Ectodermal cell (in vitro differentiated cells): ENCODE measurements around the gene FAM131C.
"Not testable (repeated sequence)": the region's sequence is repeated elsewhere in the genome, so short reads cannot be mapped to it uniquely, and the experiment has no call there.

Experiments
- H3K27ac ChIP-seq: 2 replicates; pipeline ENCODE4 v1.7.0; 2013; ENCODE audit warnings: mild to moderate bottlenecking, low read depth, low read length; ENCODE audit not compliant: insufficient read depth, poor library complexity, severe bottlenecking
- H3K27me3 ChIP-seq: 2 replicates; pipeline ENCODE4 v1.7.0; 2013; ENCODE audit warnings: mild to moderate bottlenecking, low read length; ENCODE audit not compliant: insufficient read depth, control insufficient read depth, poor library complexity, severe bottlenecking
- H3K36me3 ChIP-seq: one replicate; pipeline ENCODE4 v1.7.0; 2013; ENCODE audit warnings: low read length; ENCODE audit not compliant: control insufficient read depth, insufficient read depth
- H3K4me1 ChIP-seq: one replicate; pipeline ENCODE4 v1.7.0; 2013; ENCODE audit warnings: low read length; ENCODE audit not compliant: control insufficient read depth, insufficient read depth
- H3K4me3 ChIP-seq: 2 replicates; pipeline ENCODE4 v1.7.0; 2013; ENCODE audit warnings: low read depth, low read length, control low read depth; ENCODE audit not compliant: insufficient read depth
- H3K9me3 ChIP-seq: 2 replicates; pipeline ENCODE4 v1.7.0; 2013; ENCODE audit warnings: mild to moderate bottlenecking, low read length, moderate library complexity; ENCODE audit not compliant: control insufficient read depth
- WGBS, 2 experiments: methylation state at CpG; one replicate each; pipeline ENCODE4 v1.1.7; 2013; ENCODE audit warnings: missing lambda C conversion rate in 2 of 2; 5-methylcytosine and 5-hydroxymethylcytosine counted together

The FAM131C gene

DNA sequence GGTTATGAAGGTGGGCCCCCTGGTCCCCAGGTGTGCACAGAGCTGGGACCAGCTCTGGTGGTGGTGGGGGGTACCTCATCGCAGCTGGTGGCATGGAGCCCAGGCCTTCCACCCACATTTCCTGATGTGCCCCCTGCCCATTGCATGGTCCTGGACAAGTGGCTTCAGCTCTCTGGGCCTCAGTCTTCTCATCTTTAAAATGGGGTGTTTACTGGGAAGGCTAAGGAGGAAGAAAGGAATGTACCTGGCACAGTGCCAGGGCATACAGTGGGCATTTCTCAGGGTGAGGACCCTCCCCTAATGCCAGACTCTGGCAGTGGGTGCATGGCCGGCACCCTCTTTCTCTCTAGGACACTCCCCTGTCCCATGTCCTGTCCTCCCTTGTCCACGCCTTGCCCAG is 22.4 kb downstream of the FAM131C start:
- H3K9me3 ChIP-seq = no peaks in the 10 kb centered on the region
- H3K36me3 ChIP-seq = no peaks in the 10 kb centered on the region
- H3K27me3 ChIP-seq = peaks cover 4% of the 10 kb centered on the region
- H3K4me1 ChIP-seq = peaks cover 15% of the 10 kb centered on the region
- no peak overlapping the region for H3K4me3 ChIP-seq
- 92 to 93% methylated on average over 3 of the region's 3 CpGs for WGBS, 2 experiments
- H3K27ac ChIP-seq = no peak overlapping the region

DNA sequence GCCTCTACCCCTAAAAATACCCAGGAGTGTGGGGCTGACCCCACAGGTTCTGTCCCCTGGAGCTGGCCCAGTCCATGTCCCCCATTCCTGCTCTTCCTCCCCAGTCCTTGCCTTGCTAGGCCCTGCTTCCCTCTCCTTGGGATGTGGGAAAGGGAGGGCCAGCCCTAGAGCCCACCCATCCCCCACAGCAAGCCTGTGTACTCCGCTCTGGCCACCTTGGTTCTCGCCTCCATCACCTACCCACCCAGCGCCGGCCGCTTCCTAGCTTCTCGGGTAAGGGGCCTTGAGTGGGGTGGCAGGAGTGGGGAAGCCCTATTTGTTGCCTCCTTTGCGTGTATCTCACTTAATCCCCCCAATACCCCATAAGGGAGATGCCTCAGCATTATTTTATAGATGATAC is 23.1 kb downstream of the FAM131C start:
- no peak overlapping the region for H3K27ac ChIP-seq
- H3K9me3 ChIP-seq = no peaks in the 10 kb centered on the region
- H3K4me1 ChIP-seq = peaks cover 15% of the 10 kb centered on the region
- no peak overlapping the region for H3K4me3 ChIP-seq
- WGBS, 2 experiments = 69 to 73% methylated on average over 7 of the region's 7 CpGs
- peaks cover 4% of the 10 kb centered on the region for H3K27me3 ChIP-seq
- no peaks in the 10 kb centered on the region for H3K36me3 ChIP-seq

DNA sequence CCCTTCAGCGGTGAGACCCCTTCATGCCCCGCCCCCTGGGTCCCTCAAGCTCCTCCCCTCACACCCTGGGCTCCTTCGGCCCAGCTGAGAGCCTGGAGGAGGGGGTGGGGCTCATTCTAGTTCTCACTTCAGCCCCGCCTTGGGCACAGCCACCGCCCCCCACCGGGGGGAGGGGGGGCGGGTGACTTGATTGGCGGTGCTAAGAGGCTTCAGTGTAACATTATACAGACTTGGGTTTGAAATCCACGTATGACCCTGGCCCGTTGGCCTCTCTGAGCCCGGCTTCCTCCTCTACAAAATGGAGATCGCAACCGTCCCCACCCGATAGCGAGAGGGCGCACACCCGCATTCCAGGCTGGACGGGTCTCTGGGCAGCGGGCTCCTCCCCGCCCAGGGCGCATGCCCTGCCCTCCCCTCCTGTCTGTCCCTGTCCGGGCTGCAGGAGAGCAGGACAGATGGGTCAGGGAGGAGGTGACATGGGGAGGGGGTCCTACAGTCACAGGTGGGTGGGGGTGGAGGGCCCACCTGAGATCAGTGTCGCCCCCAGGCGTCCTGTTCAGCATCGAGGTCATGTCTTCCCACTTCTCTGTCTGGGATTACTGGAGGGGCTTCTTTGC is 24.8 kb downstream of the FAM131C start:
- peak overlapping the region; percentile 44 for H3K27ac ChIP-seq
- peaks cover 4% of the 10 kb centered on the region for H3K27me3 ChIP-seq
- peaks cover 15% of the 10 kb centered on the region for H3K4me1 ChIP-seq
- no peaks in the 10 kb centered on the region for H3K36me3 ChIP-seq
- H3K9me3 ChIP-seq = no peaks in the 10 kb centered on the region
- WGBS, 2 experiments = 3 to 4% methylated on average over 25 of the region's 25 CpGs
- H3K4me3 ChIP-seq = peak overlapping the region; percentile 49

DNA sequence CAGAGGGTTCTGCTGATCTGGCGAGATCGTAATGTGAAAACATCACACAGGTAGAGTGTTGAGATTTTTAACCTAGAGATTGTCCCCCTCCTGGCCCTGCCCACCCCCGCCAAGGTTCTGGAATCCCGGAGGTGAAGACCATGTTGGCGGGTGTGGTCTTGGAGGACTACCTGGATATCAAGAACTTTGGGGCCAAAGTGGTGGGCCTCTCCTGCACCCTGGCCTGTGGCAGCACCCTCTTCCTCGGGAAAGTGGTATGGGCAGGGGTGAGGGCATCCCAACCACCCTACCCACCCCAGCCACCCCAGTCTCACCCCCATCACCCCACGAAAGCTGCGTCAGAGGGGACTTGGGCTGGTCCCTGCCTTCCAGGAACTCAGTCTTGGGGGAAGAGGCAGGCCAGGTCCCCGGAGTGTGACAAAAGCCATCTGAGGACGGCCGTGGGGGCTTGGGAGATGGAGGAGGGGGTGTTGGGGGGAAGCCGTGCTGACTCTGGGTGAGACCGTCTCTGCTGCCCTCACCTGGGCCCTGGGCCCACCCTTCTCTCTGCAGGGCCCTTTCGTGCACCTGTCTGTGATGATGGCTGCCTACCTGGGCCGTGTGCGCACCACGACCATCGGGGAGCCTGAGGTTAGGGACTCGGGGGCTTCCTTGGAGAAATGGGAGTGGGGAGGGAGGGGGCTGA is 25.5 kb downstream of the FAM131C start:
- H3K36me3 ChIP-seq = no peaks in the 10 kb centered on the region
- 62 to 73% methylated on average over 15 to 18 of the region's 19 CpGs for WGBS, 2 experiments
- H3K9me3 ChIP-seq = no peaks in the 10 kb centered on the region
- peaks cover 15% of the 10 kb centered on the region for H3K4me1 ChIP-seq
- peaks cover 4% of the 10 kb centered on the region for H3K27me3 ChIP-seq
- no peak overlapping the region for H3K4me3 ChIP-seq
- no peak overlapping the region for H3K27ac ChIP-seq

DNA sequence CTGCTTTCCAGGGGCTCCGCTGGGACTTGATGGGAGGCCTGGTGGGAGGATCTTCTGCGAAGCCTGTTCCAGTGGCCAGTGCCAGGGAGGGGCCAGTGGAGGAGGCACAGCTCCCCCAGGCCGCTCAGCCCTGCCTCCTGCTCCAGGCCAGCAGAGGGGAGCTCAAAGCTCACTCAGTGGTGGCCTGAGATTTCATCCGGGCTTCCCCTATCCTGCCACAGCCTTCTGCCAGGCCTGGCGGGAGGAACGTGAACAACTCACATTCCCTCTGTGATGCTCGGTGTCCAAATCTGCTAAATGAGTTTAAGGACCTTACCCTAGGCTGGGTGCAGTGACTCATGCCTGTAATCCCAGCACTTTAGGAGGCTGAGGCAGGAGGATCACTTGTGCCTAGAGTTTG is 26.6 kb downstream of the FAM131C start:
- no peaks in the 10 kb centered on the region for H3K9me3 ChIP-seq
- H3K4me1 ChIP-seq = peaks cover 15% of the 10 kb centered on the region
- 75 to 77% methylated on average over 7 of the region's 7 CpGs for WGBS, 2 experiments

DNA sequence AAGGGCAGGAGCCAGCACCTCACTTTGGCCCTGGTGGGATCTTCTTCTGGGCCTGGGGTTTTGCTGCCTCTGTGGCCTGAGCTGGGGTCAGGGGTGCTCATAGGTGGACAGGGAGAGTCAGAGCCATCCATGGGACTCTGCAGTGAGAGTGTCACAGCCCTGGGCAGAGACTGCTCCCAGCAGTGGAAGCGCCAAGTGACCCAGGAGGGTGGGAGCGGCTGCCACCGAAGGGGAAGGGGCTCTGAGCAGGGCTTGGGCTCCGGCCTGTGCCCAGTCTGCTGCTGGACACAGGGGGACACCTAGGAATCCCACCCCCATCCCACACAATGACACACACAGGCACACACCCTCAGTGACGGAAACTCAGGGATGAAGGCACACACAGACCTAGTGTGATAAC is 29.5 kb downstream of the FAM131C start:
- peaks cover 4% of the 10 kb centered on the region for H3K27me3 ChIP-seq
- no peaks in the 10 kb centered on the region for H3K36me3 ChIP-seq
- H3K4me3 ChIP-seq = no peak overlapping the region
- WGBS, 2 experiments = 92 to 94% methylated on average over 5 of the region's 5 CpGs
- H3K27ac ChIP-seq = no peak overlapping the region
- peaks cover 2% of the 10 kb centered on the region for H3K4me1 ChIP-seq
- H3K9me3 ChIP-seq = no peaks in the 10 kb centered on the region

More for the DNA sequence above, 26.6 kb downstream of the FAM131C start:
- no peak overlapping the region for H3K4me3 ChIP-seq
- no peak overlapping the region for H3K27ac ChIP-seq
- H3K36me3 ChIP-seq = no peaks in the 10 kb centered on the region
- H3K27me3 ChIP-seq = peaks cover 4% of the 10 kb centered on the region

DNA sequence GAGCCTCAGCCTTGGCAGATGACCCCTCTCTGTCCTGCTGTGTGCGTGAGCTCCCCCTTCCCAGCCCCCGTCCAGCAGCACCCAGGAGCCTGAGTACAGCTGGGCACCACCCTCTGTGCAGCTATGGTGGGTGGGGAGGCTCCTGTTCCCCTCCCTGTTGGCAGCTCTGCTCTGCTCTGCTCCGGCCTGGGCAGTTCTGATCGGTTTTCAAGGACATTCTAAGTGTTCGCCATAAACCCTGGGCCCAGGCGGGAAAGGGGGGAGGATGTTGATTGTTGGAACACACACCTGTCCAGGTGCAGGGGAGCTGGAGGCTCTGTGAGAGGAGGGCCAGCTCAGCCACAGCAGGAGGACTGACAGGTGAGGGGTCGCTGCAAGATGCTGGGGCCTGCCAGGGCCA is 29.9 kb downstream of the FAM131C start, which contains the start of gene CLCNKB:
Gene CLCNKB (plus strand): TSS at position 262 of the 400 bp plus-strand sequence. CDS start 711 bp downstream, outside the sequence.
- no peaks in the 10 kb centered on the region for H3K9me3 ChIP-seq
- no peak within 1 kb of the TSS for H3K4me3 ChIP-seq
- H3K27ac ChIP-seq = no peak within 1 kb of the TSS
- H3K4me1 ChIP-seq = no peaks in the 10 kb centered on the region
- 88 to 92% methylated on average over 7 of the region's 7 CpGs for WGBS, 2 experiments
- no peaks in the 10 kb centered on the region for H3K36me3 ChIP-seq
- peaks cover 4% of the 10 kb centered on the region for H3K27me3 ChIP-seq

DNA sequence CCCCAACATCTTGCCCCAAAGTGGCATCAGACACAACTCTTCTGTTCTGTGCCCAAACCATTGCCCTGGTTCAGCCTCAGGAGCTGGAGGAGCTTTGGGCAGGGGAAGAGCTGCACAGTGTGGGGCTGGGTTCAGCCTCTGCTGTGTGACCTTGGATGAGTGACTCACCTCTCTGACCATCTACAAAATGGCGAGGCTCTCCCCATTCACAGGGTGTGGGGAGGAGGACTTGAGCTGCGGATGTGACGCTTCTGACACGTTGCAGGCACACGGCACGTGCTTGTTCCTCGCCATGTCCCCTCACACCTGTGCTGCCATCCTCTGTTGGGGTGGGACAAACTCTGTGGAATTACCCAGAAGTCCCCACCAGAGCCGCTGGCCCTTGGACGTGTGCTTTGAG is 30.8 kb downstream of the FAM131C start:
- H3K9me3 ChIP-seq, H3K36me3 ChIP-seq, H3K27me3 ChIP-seq, H3K4me1 ChIP-seq, H3K4me3 ChIP-seq, H3K27ac ChIP-seq: not testable (repeated sequence)
- 88 to 90% methylated on average over 8 to 9 of the region's 9 CpGs for WGBS, 2 experiments

DNA sequence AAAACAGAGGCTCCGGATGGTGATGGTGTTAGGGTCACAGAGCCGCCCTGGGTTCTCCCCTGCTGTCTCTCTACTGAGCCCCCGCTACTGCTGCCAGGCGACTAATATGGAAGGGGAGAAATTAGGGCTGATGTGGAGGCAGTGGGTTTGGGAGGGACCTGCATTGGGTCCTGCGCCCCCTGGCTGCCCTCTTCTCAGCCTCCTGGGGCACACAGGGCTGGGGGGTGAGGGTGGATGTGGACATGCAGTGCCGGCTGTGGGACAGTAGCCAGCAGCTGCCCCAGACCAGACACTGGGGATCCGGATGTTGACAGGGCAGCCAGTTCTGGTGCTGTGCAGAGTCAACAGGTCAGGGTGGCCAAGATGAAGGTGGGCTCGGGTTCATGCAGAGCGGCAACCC is 31.4 kb downstream of the FAM131C start:
- Histone ChIP-seq H3K27me3 (no peaks in the 10 kb centered on the region), H3K9me3 (no peaks in the 10 kb centered on the region), H3K36me3 (no peaks in the 10 kb centered on the region), H3K27ac (no peak overlapping the region), H3K4me1 (no peaks in the 10 kb centered on the region), H3K4me3 (no peak overlapping the region)
- 90 to 92% methylated on average over 9 of the region's 9 CpGs for WGBS, 2 experiments

DNA sequence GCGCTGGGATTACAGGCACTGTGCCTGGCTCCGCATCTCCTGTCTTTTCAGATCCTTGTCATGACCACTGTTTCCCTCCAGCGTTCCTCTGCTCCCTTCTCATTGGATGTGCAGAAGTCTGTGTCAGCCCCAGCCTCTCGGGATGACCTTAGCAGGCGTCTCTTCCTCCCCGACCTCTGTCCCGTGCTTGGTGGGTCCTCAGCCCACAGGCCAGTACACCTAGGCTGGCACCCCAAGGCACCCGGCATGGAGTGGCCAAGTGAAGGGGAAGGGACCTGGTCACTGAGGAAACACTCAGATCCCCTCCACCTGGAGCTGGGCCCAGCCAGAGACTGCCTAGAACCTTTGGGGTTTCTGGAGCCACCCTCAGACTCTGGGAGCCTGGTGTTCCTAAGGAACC is 32.3 kb downstream of the FAM131C start:
- Histone ChIP-seq H3K9me3 (no peaks in the 10 kb centered on the region), H3K27me3 (no peaks in the 10 kb centered on the region), H3K4me3 (no peak overlapping the region), H3K27ac (no peak overlapping the region), H3K4me1 (no peaks in the 10 kb centered on the region), H3K36me3 (no peaks in the 10 kb centered on the region)
- 87 to 88% methylated on average over 8 of the region's 8 CpGs for WGBS, 2 experiments
